Effector CD8-positive, alpha-beta T cell (primary cell): ENCODE data around the gene NUDT17.
A peak's percentile ranks its signal among the peaks of the same experiment; 100 is the strongest.
"Not testable (repeated sequence)": the region's sequence is repeated elsewhere in the genome, so short reads cannot be mapped to it uniquely, and the experiment has no call there.

Experiments used
- DNase-seq: peaks from one replicate; lab custom pipeline; 2025; lab: John Stamatoyannopoulos, UW
- total RNA-seq, 4 experiments: gene quantifications; one replicate each; lab custom pipeline; 2026; lab: John Stamatoyannopoulos, UW

Gene NUDT17, protein sequence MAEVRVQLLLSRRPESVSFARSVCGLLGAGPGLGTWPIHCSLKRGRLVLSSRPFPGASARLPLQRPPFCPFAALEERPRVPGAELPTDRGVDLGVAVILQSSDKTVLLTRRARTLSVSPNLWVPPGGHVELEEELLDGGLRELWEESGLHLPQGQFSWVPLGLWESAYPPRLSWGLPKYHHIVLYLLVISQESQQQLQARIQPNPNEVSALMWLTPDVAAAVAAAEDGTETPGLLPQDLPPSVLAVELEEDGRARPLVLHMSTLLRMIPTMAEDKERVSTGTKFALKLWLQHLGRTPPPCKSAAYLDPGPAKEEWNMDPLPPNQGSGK
- total RNA-seq, result 5.1 to 8.9 (median 6.2) reads per million in 4 experiments

GRCh38 chr1:145845514-145846161 lies at the start of gene NUDT17:
Gene NUDT17 (plus strand): TSS chr1:145845630. CDS start chr1:145845641, 11 bp downstream.
- peak; percentile 68 for DNase-seq

DNA sequence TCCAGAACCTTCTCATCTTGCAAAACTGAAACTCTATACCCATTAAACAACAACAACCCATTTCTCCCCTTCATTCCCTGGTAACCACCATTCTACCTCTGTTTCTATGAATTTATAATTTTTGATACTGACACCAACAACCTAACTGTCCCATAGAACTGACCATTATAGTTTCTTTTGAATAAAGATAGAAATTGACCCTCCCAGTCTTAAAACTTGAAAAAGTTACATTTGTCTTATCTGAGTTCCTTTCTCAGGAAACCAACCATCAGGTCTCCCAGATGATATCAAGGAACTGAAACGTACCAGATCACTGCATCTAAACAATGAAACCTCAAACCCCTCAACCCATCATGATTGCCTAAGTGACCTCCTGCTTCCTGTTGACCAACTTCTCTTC lies 48.7 kb upstream of the NUDT17 start:
- DNase-seq, result no peak

DNA sequence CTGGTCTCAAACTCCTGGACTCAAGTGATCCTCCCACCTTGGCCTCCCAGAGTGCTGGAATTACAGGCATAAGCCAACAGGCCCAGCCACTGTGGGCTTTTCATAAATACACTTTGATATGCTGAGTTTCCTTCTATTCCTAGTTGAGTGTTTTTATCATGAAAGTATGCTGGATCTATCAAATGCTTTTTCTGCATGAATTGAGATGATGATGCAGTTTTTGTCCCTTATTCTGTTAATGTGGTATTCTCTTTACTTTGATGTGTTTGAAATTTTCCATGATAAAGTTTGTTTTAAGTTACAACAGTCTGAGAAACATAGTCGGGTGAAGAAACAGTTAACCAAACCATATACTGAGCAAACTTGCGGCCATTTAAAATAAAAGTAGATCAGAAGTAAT lies 45.6 kb upstream of the NUDT17 start:
- no peak for DNase-seq

DNA sequence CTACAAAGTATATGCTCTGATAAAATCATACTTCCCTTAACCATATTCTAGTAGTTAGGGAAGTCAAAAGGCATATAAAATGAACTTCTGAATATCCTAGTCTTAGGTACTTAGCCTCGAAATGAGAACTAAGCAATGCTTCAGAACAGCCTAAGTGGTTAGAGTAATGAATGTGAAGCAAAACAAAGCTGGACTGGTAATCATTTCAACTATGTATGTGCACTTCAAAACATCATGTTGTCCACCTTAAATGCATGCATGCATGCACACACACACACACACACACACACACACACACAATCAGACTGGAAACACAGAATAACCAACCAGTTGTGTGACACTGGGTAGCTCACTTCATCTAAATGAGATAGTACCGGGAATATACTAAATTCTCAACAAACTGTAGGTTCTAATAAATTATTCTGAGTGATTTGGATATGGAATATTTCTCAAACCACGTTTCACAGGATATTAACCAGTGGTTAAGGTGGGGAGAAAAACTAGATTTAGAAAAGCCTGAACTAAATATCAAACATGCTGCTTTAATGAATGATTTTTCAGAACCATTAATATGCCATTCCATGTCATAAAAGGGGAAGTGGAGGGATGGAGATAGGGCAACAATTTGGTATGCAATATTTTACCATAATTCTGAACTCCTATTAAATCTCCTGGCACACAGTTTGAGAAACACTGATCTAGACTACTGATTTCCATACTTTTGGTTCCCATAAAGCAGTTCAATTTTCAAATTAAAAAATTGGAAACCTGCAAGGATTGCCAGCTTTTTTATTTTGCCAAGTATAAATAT lies 41.0 kb upstream of the NUDT17 start:
- DNase-seq, result no peak

DNA sequence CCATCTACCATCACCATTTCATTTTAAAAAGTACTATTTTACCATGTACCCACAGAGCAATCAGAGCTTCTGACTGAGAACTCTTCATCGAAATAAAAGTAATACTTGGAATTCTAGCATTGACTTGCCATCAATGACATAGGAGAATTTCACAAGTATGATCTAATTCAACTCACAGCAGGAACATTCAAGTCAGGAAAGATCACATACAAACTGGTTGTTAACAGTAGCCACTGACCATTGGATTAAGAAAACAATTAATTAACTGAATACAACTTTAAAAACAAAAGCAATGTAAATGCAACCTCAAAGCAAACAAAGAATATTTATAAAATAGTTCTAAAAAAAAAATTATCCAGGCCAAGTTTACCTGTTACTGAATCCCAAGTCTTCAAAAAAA lies 40.4 kb upstream of the NUDT17 start:
- DNase-seq, result no peak

DNA sequence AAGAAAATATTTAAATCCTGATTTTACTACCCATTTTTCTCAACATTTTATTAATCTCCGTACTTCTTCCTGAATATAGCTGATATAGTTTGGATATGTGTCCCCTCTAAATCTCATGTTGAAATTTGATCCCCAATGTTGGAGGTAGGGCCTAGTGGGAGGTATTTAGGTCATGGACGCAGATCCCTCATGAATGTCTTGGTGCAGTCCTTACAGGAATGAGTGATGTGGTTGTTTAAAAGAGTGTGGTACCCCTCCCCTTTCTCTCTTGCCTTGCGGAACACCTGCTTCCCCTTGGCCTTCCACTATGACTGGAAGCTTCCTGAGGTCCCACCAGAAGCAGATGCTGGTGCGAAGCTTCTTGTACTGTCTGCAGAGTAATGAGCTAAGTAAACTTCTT lies 39.0 kb upstream of the NUDT17 start:
- no peak for DNase-seq

GRCh38 chr1:145806844-145807243 lies 38.6 kb upstream of the NUDT17 start:
- no peak for DNase-seq

DNA sequence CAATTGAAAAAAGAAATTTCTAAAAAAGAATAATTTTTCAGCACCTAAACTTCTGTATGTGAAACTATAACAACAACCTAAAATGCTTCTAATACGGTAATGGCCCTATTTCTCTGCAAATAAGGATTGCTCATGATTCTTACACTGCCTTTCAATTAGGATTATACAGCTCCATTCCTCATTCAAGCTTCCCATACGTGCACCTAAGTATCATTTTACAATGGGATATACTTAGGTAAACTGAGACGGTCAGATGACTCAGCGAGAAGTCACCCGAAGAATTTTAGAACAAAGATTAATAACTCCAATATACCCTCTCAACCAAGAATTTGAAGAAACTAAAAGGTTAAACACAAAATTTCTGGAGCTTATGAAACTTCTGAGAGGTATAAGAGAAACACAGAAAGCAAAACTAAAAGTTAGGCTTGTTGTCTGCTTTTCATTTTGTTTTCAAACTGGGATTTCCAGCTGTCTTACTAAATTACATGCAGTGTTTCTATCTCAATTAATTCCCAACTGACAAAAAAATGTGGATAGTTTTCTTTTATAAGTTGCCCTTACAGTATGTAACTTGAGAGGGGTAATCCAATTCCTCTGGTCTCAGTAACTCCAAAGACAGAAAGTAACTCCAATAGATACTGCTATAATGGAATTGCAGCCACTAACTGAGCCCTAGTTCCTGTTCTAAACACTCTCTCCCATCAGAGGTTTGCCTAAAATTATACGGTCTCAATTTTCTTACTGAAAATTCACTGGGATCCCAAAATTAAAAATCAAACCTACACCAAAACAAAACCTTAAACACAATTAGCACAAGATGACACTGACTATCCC lies 32.2 kb upstream of the NUDT17 start:
- DNase-seq, result not testable (repeated sequence)

DNA sequence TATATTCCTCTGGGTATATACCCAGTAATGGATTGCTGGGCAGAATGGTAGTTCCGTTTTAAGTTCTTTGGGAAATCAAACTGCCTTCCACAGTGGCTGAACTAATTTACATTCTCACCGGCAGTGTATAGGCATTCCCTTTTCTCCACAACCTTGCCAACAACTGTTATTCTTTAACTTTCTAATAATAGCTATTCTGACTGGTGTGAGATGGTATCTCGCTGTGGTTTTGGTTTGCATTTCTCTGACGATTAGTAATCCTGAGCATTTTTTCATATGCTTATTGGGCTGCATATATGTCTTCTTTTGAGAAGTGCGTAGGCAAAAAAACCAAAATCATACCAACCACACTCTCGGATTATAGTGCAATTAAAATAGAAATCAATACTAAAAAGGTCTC lies 27.3 kb upstream of the NUDT17 start:
- DNase-seq, result not testable (repeated sequence)

- not testable (repeated sequence) for DNase-seq
Observed at GRCh38 chr1:145822779-145823331, 22.6 kb upstream of the NUDT17 start.

- DNase-seq, result peak; percentile 69
Observed at GRCh38 chr1:145823565-145824498, 21.6 kb upstream of the NUDT17 start, which contains the start of the genes POLR3C and RNF115. Gene POLR3C (plus strand): TSS chr1:145824200. CDS start chr1:145825777, 1,577 bp downstream. Gene RNF115 (minus strand): TSS chr1:145824095. CDS start chr1:145823873, 222 bp downstream.

GRCh38 chr1:145824499-145824842 lies 21.0 kb upstream of the NUDT17 start:
- DNase-seq, result no peak

GRCh38 chr1:145826030-145826429 lies 19.4 kb upstream of the NUDT17 start:
- DNase-seq, result no peak

DNA sequence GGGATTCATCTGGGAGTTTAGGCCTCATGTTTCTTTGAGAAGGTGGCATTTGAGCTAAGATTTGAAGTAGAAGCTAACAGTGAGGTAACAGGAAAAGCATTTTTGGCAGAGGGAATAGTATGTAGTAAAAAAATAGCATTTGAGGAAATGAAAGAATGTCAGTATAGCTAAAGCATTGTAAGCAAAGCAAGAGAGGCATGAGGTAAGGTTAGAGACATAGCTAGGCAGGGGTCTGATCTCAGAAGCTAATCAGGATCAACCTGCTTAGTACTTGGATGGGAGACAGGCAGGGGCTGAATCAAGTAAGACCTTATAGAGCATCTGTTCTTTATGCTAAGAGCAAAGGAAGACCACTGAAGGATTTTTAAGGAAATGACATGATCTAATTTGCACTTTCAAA lies 17.5 kb upstream of the NUDT17 start:
- DNase-seq, result no peak

DNA sequence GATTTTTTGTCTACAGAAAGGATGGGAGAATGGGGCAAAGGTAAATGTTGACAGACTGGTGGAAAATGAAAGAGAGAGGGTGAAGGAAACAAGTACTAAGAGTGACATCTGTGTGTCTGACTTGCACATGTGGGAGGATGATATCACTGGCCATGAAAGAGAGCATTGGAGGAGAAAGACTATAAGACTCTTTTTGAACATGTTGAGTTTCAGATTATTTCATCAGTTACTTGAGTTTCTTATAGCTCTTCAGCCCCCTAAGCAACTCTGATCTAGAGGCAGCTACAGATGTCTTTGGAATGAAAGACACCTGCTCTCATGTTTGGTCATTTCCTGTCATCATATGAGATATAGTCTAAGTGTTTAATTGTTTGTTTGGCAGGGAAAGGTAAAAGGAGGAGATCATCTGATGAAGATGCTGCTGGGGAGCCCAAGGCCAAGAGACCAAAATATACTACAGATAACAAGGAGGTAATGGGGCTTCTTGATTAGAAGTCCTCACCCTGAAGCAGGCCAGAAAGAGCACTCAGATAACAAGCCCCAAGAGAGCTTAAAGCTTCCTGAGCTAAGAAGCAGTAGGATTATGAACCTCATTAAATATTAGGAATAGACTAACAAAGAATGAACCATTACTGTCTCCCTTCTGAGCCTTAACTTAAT lies 16.9 kb upstream of the NUDT17 start:
- no peak for DNase-seq

GRCh38 chr1:145830810-145831209 lies 14.6 kb upstream of the NUDT17 start:
- DNase-seq, result not testable (repeated sequence)

DNA sequence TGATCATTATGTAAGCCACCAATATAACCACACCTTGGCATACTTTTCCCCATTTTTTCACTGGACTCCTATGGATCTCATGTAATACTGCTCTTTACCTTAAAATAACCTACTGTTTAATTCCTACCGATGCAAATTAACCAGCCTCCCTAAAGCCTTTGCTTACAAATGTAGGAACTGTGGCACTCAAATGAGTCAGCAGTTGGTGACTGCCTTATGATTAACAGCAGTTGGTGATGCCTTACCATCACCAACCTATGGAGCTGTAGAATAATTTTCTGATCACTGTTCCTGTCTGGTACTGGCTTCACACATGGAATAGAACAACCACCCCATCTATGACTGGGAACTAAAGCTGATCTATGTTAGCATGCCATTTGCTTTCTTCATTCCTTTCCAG lies 7.8 kb upstream of the NUDT17 start:
- no peak for DNase-seq

GRCh38 chr1:145843031-145843430 lies 2.4 kb upstream of the NUDT17 start:
- no peak for DNase-seq

- no peak for DNase-seq
Observed at GRCh38 chr1:145845144-145845513, 301 bp upstream of the NUDT17 start.

DNA sequence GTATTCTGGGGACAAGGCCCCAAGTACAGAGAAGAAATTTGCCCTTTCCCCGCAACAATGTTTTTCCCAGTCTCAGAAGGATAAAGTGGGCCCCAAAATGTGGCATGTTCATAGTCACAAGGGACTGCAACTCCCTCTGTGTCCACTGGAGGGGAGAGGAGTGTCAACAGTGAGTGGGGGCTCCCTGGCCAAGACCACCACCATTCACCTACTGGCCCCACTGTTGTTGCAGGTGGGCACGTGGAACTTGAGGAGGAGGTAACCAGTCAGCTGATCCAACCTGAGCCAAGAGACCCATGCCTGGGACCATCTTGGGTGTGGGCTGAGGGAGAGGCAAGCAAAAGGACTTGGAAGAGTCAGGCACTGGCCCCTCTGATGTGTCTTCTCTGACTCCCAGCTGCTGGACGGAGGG lies 777 bp downstream of the NUDT17 start:
- no peak for DNase-seq
